Immature natural killer cell (primary cell): ENCODE results near the gene AK3. TPM values are rescaled to one million over a fixed set of nuclear protein-coding genes. Genes with fewer than 3 reads are reported as not detected.
"Not testable (repeated sequence)": the region's sequence is repeated elsewhere in the genome, so short reads cannot be mapped to it uniquely, and the experiment has no call there.

ENCODE experiments used
- DNase-seq, 3 donors: peaks; one replicate each; pipeline ENCODE4 v3.0.0; 2022; ENCODE audit warnings: mixed read lengths in 1 of 3
- H3K27ac Mint-ChIP-seq, 6 donors: one replicate each; pipeline ENCODE4 v1.8.0; 2020; ENCODE audit warnings: mixed read lengths in 6 of 6, mild to moderate bottlenecking in 5 of 6, inconsistent platforms in 4 of 6, moderate library complexity in 3 of 6
- H3K27me3 Mint-ChIP-seq, 3 donors: one replicate each; pipeline ENCODE4 v1.8.0; 2020 to 2021; ENCODE audit warnings: low read depth in 3 of 3, mild to moderate bottlenecking in 3 of 3, mixed read lengths in 3 of 3, moderate library complexity in 3 of 3, inconsistent platforms in 1 of 3
- H3K36me3 Mint-ChIP-seq, 3 donors: one replicate each; pipeline ENCODE4 v1.8.0; 2020; ENCODE audit warnings: mixed read lengths in 3 of 3, inconsistent platforms in 2 of 3, mild to moderate bottlenecking in 2 of 3
- H3K4me1 Mint-ChIP-seq, 2 donors: one replicate each; pipeline ENCODE4 v1.8.0; 2020; ENCODE audit warnings: inconsistent platforms in 2 of 2, mild to moderate bottlenecking in 2 of 2, mixed read lengths in 2 of 2, moderate library complexity in 1 of 2
- H3K4me3 Mint-ChIP-seq, 5 donors: one replicate each; pipeline ENCODE4 v1.8.0; 2020; ENCODE audit warnings: mild to moderate bottlenecking in 5 of 5, mixed read lengths in 5 of 5, inconsistent platforms in 3 of 5, moderate library complexity in 3 of 5
- H3K9me3 Mint-ChIP-seq, 6 donors: one replicate each; pipeline ENCODE4 v1.8.0; 2020; ENCODE audit warnings: mild to moderate bottlenecking in 6 of 6, mixed read lengths in 6 of 6, inconsistent platforms in 4 of 6, moderate library complexity in 3 of 6
- polyA plus RNA-seq, 3 donors: library from polyadenylated mRNA; unstranded; fragments of 300-500 nt; fragmentation: Illumina TruSeq; gene quantifications; one replicate each; pipeline ENCODE4 v1.2.3, GENCODE V29; 2021

AK3 gene
- polyA plus RNA-seq, 3 donors from 2014 or later = 36.0 to 41.2 (median 37.2) TPM

GRCh38 chr9:4663956-4664355 is 77.0 kb downstream of the AK3 start:
- H3K36me3 Mint-ChIP-seq = peaks cover 0 to 3% (median 0%) of the 10 kb centered on the region in 3 donors
- DNase-seq = no peak
- peaks cover 0 to 1% (median 0%) of the 10 kb centered on the region in 6 donors for H3K9me3 Mint-ChIP-seq
- H3K4me1 Mint-ChIP-seq = peaks cover 55 to 56% of the 10 kb centered on the region in 2 donors
- peaks cover 5 to 8% (median 8%) of the 10 kb centered on the region in 3 donors for H3K27me3 Mint-ChIP-seq
- peak overlapping the region; percentile 89 to 97 (median 95) for H3K4me3 Mint-ChIP-seq
- peak overlapping the region in 2 of 6 donors; percentile 58 to 93 for H3K27ac Mint-ChIP-seq

GRCh38 chr9:4662989-4663792 is 77.8 kb downstream of the AK3 start:
- Mint-ChIP-seq H3K27me3 (peaks cover 4 to 8% (median 5%) of the 10 kb centered on the region in 3 donors), H3K9me3 (peaks cover 0 to 1% (median 0%) of the 10 kb centered on the region in 6 donors), H3K27ac (peak overlapping the region; percentile 67 to 93 (median 81)), H3K4me1 (peaks cover 55 to 56% of the 10 kb centered on the region in 2 donors), H3K36me3 (peaks cover 0 to 4% (median 0%) of the 10 kb centered on the region in 3 donors), H3K4me3 (peak overlapping the region; percentile 89 to 97 (median 95))
- DNase-seq = peak in 2 of 3 donors; percentile 7 to 17

DNA sequence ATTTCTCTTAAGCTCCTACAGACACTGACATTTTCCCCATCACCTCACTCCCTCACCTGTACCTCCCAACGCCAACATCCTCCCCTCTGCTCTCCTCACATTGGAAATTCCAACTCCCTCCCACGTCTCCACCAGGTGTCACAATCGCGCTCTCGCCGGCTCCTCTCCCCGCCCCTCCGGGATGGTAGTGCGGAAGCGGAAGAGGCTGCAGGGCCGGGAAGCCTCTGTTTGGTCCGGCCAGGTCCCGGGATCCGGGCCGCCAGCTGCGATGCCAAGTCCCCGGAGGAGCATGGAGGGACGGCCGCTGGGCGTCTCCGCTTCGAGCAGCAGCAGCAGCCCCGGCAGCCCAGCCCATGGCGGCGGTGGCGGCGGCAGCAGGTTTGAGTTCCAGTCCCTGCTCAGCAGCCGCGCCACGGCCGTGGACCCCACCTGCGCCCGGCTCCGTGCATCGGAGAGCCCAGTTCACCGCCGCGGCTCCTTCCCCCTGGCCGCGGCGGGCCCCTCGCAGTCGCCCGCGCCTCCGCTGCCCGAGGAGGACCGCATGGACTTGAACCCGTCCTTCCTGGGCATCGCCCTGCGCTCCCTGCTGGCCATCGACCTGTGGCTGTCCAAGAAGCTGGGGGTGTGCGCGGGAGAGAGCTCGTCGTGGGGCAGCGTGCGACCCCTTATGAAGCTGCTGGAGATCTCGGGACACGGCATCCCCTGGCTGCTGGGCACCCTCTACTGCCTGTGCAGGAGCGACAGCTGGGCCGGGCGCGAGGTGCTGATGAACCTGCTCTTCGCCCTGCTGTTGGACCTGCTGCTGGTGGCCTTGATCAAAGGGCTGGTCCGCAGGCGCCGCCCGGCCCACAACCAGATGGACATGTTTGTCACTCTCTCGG is 78.7 kb downstream of the AK3 start, which contains the start of gene PLPP6:
Gene PLPP6, plus strand, starts transcription at position 187 of the 881 bp plus-strand sequence. Its CDS starts 82 bp downstream, at position 269.
- Mint-ChIP-seq H3K4me3 (peak within 1 kb of the TSS; percentile 94 to 99 (median 95)), H3K4me1 (peaks cover 55 to 56% of the 10 kb centered on the region in 2 donors), H3K27me3 (peaks cover 4 to 8% (median 5%) of the 10 kb centered on the region in 3 donors), H3K27ac (peak within 1 kb of the TSS; percentile 87 to 97 (median 94)), H3K9me3 (peaks cover 0 to 1% (median 0%) of the 10 kb centered on the region in 6 donors), H3K36me3 (peaks cover 0 to 7% (median 0%) of the 10 kb centered on the region in 3 donors)
- DNase-seq = peak; percentile 69 to 72 (median 71)

DNA sequence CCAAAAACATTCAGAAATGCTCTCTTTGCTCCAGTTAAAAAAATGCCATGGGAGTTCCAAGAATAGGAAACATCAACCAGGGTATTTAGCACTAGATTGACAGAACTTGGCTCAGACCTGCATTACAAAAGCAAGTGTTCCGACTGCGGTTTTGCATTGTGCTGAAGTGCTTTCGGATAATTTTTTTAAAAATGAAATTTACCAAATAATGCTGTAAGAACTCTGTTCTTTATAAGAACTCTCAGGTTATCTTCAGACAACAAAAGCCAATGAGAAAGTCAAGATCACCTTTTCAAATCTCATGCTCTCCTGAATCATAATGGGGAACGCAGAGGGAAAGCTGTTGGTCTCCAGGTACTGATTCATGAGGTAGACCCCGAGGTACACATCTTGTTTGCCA is 79.4 kb downstream of the AK3 start:
- Mint-ChIP-seq H3K4me3 (peak overlapping the region; percentile 94 to 99 (median 95)), H3K4me1 (peaks cover 52% of the 10 kb centered on the region in 2 donors), H3K36me3 (peaks cover 0 to 9% (median 2%) of the 10 kb centered on the region in 3 donors), H3K9me3 (peaks cover 0 to 1% (median 0%) of the 10 kb centered on the region in 6 donors), H3K27me3 (peaks cover 4 to 8% (median 5%) of the 10 kb centered on the region in 3 donors), H3K27ac (peak overlapping the region; percentile 87 to 97 (median 94))
- DNase-seq = peak in 2 of 3 donors; percentile 3 to 25

- Mint-ChIP-seq H3K9me3 (peaks cover 0 to 1% (median 0%) of the 10 kb centered on the region in 6 donors), H3K27ac (peak overlapping the region in 4 of 6 donors; percentile 93 to 97 (median 95)), H3K4me1 (peaks cover 47 to 48% of the 10 kb centered on the region in 2 donors), H3K27me3 (peaks cover 3 to 8% (median 5%) of the 10 kb centered on the region in 3 donors), H3K4me3 (peak overlapping the region; percentile 94 to 99 (median 95)), H3K36me3 (peaks cover 0 to 11% (median 3%) of the 10 kb centered on the region in 3 donors)
- no peak for DNase-seq
Observed at GRCh38 chr9:4661165-4661564, 79.8 kb downstream of the AK3 start.

DNA sequence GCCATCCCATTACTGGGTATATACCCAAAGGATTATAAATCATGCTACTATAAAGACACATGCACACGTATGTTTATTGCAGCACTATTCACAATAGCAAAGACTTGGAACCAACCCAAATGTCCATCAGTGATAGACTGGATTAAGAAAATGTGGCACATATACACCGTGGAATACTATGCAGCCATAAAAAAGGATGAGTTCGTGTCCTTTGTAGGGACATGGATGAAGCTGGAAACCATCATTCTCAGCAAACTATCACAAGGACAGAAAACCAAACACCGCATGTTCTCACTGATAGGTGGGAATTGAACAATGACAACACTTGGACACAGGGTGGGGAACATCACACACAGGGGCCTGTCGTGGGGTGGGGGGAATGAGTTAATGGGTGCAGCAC is 80.3 kb downstream of the AK3 start:
- Mint-ChIP-seq H3K36me3 (peaks cover 0 to 11% (median 3%) of the 10 kb centered on the region in 3 donors), H3K4me3 (peak overlapping the region in 1 of 5 donors; percentile 12), H3K4me1 (peaks cover 42 to 43% of the 10 kb centered on the region in 2 donors), H3K27ac (peak overlapping the region in 1 of 6 donors; percentile 55)
- H3K27me3 Mint-ChIP-seq, DNase-seq, H3K9me3 Mint-ChIP-seq: not testable (repeated sequence)

Other genes starting within 250 kb of the AK3 start
- 1 to 10 TPM in 2 of 3 donors, not detected in 1; 1.9 to 3.4 TPM for gene PLPP6, start 78.9 kb downstream of the AK3 start, polyA plus RNA-seq
- gene SPATA6L, start 74.7 kb downstream of the AK3 start, polyA plus RNA-seq = 1 to 10 TPM in 1 of 3 donors, under 1 TPM in 1, not detected in 1; 0.49 to 1.3 TPM
- 10 to 100 TPM in 2 of 3 donors, 1 to 10 TPM in 1; 8.4 to 11.6 (median 11.0) TPM for gene CDC37L1, start 61.6 kb downstream of the AK3 start, polyA plus RNA-seq
- gene RCL1, start 51.7 kb upstream of the AK3 start, polyA plus RNA-seq = 10 to 100 TPM; 13.6 to 31.3 (median 17.0) TPM
- gene JAK2, start 244.1 kb upstream of the AK3 start, polyA plus RNA-seq = 10 to 100 TPM in 1 of 3 donors, 1 to 10 TPM in 2; 5.7 to 14.7 (median 6.8) TPM